H1 (cell line): ENCODE data around the gene CACNG4. TPM values are rescaled to one million over a fixed set of nuclear protein-coding genes. Genes with fewer than 3 reads are reported as not detected.

ENCODE experiments used
- CTCF ChIA-PET: fragments of 300-600 bp; sonication (Branson Sonifier 250); formaldehyde crosslinking; loops from one replicate; lab custom pipeline; 2021; ENCODE audit not compliant: partially characterized antibody; lab: Charles Lee
- POLR2A ChIA-PET: fragments of 300-600 bp; sonication (Branson Sonifier 250); formaldehyde crosslinking; loops from one replicate; lab custom pipeline; 2021; ENCODE audit warnings: inconsistent platforms; ENCODE audit not compliant: partially characterized antibody; lab: Charles Lee
- DNase-seq, 2 experiments: peaks; one replicate each; pipeline versions ENCODE4 v3.0.0 to v3.0.0-alpha.2; 2010 to 2022; ENCODE audit warnings: low spot score in 2 of 2, low read depth in 1 of 2, mixed read lengths in 1 of 2
- FAIRE-seq: peaks from 2 replicates; lab custom pipeline; 2011; peaks lifted over from hg19 to GRCh38; lab: Jason Lieb, UNC
- H2AFZ ChIP-seq: 2 replicates; pipeline ENCODE4 v1.8.1; 2012; ENCODE audit warnings: low read length, inconsistent platforms
- H2AK5ac ChIP-seq: 2 replicates; pipeline ENCODE4 v1.6.1; 2013; ENCODE audit warnings: low read depth, low read length
- H2BK120ac ChIP-seq: replicated peaks from 2 replicates; pipeline ENCODE3; 2013; ENCODE audit warnings: low read depth, low read length, inconsistent platforms
- H2BK12ac ChIP-seq: 2 replicates; pipeline ENCODE4 v1.6.1; 2013; ENCODE audit warnings: low read depth, low read length
- H2BK15ac ChIP-seq: 2 replicates; pipeline ENCODE4 v1.6.1; 2013; ENCODE audit warnings: low read length
- H2BK20ac ChIP-seq: 2 replicates; pipeline ENCODE4 v1.6.1; 2013; ENCODE audit warnings: low read length
- H2BK5ac ChIP-seq: 2 replicates; pipeline ENCODE4 v1.6.1; 2013; ENCODE audit warnings: low read depth, low read length
- H3K14ac ChIP-seq: 2 replicates; pipeline ENCODE4 v1.6.1; 2013; ENCODE audit warnings: inconsistent platforms; ENCODE audit not compliant: insufficient read length
- H3K18ac ChIP-seq: 2 replicates; pipeline ENCODE4 v1.6.1; 2013; ENCODE audit warnings: low read length; ENCODE audit errors: extremely low read depth
- H3K23ac ChIP-seq: 2 replicates; pipeline ENCODE4 v1.6.1; 2013; ENCODE audit warnings: inconsistent platforms; ENCODE audit not compliant: insufficient read length
- H3K23me2 ChIP-seq: 2 replicates; pipeline ENCODE4 v1.6.1; 2013; ENCODE audit warnings: low read depth, low read length
- H3K27ac ChIP-seq: 2 replicates; pipeline ENCODE4 v1.6.1; 2011; ENCODE audit warnings: low read depth, low read length, inconsistent platforms
- H3K27me3 ChIP-seq, 4 experiments: replicated peaks in 1 of 4; 1 replicate in 1 of 4; 2 replicates in 3 of 4; pipeline versions ENCODE4 v1.6.1 to v1.8.1; 2011 to 2013; ENCODE audit warnings: low read length in 3 of 4, mild to moderate bottlenecking in 3 of 4, inconsistent platforms in 2 of 4, mixed read lengths in 2 of 4, moderate library complexity in 1 of 4; ENCODE audit not compliant: control insufficient read depth in 3 of 4, insufficient read depth in 3 of 4; ENCODE audit errors: extremely low read depth in 1 of 4
- H3K36me3 ChIP-seq, 4 experiments: 2 replicates each; pipeline versions ENCODE4 v1.6.1 to v1.8.1; 2011 to 2013; ENCODE audit warnings: mild to moderate bottlenecking in 4 of 4, low read length in 3 of 4, moderate library complexity in 2 of 4, control low read depth in 1 of 4, inconsistent platforms in 1 of 4; ENCODE audit not compliant: insufficient read depth in 4 of 4, control insufficient read depth in 2 of 4
- H3K4ac ChIP-seq: replicated peaks from 2 replicates; pipeline ENCODE3; 2013; ENCODE audit warnings: low read length, low read depth, mixed read lengths, inconsistent platforms; ENCODE audit not compliant: insufficient read length
- H3K4me1 ChIP-seq, 4 experiments: replicated peaks in 1 of 4; 1 replicate in 1 of 4; 2 replicates in 3 of 4; pipeline versions ENCODE4 v1.6.1 to v1.8.1; 2011 to 2013; ENCODE audit warnings: low read length in 3 of 4, inconsistent platforms in 2 of 4, mixed read lengths in 1 of 4; ENCODE audit not compliant: insufficient read depth in 4 of 4, control insufficient read depth in 3 of 4
- H3K4me2 ChIP-seq, 2 experiments: 2 replicates each; pipeline versions ENCODE4 v1.6.1 to v1.8.1; 2011 to 2013; ENCODE audit warnings: low read depth in 2 of 2, low read length in 2 of 2, control low read depth in 1 of 2, inconsistent platforms in 1 of 2, mild to moderate bottlenecking in 1 of 2; ENCODE audit not compliant: insufficient read depth in 1 of 2
- H3K4me3 ChIP-seq, 4 experiments: fragments of 200-600, 300-600 bp in 1 of 4; sonication (generic), shearing (Covaris generic), sonication (Bioruptor Twin) in 1 of 4; 2 replicates each; pipeline versions ENCODE4 v1.5.1 to v1.8.1; 2011 to 2016; ENCODE audit warnings: low read length in 4 of 4, low read depth in 3 of 4, control low read depth in 2 of 4, inconsistent platforms in 2 of 4, mild to moderate bottlenecking in 2 of 4, mixed read lengths in 1 of 4, moderate library complexity in 1 of 4; ENCODE audit not compliant: insufficient read depth in 2 of 4; ENCODE audit errors: extremely low read depth in 1 of 4
- H3K56ac ChIP-seq: replicated peaks from 2 replicates; pipeline ENCODE3; 2013; ENCODE audit warnings: low read depth, mild to moderate bottlenecking, mixed read lengths, low read length, inconsistent platforms; ENCODE audit not compliant: insufficient read length
- H3K79me1 ChIP-seq: 2 replicates; pipeline ENCODE4 v1.6.1; 2013; ENCODE audit warnings: low read depth, low read length, control low read depth
- H3K79me2 ChIP-seq, 2 experiments: 2 replicates each; pipeline versions ENCODE4 v1.6.1 to v1.8.1; 2012 to 2013; ENCODE audit warnings: low read length in 2 of 2, mild to moderate bottlenecking in 2 of 2, inconsistent platforms in 1 of 2; ENCODE audit not compliant: insufficient read depth in 2 of 2, control insufficient read depth in 1 of 2
- H3K9ac ChIP-seq, 4 experiments: replicated peaks in 1 of 4; 1 replicate in 1 of 4; 2 replicates in 3 of 4; pipeline versions ENCODE4 v1.6.1 to v1.8.1; 2011 to 2013; ENCODE audit warnings: low read depth in 3 of 4, low read length in 3 of 4, control low read depth in 2 of 4, mild to moderate bottlenecking in 2 of 4, moderate library complexity in 2 of 4, inconsistent platforms in 1 of 4; ENCODE audit errors: extremely low read depth in 1 of 4
- H3K9me3 ChIP-seq, 2 experiments: 2 replicates each; pipeline versions ENCODE4 v1.6.1 to v1.8.1; 2012 to 2013; ENCODE audit warnings: mild to moderate bottlenecking in 2 of 2, moderate library complexity in 2 of 2, control low read depth in 1 of 2, inconsistent platforms in 1 of 2, low read depth in 1 of 2, low read length in 1 of 2, mixed read lengths in 1 of 2; ENCODE audit not compliant: insufficient read depth in 2 of 2
- H4K20me1 ChIP-seq, 2 experiments: replicated peaks in 1 of 2; 2 replicates each; pipeline versions ENCODE3 to v1.8.1; 2011 to 2013; ENCODE audit warnings: inconsistent platforms in 2 of 2, low read length in 2 of 2, mild to moderate bottlenecking in 1 of 2; ENCODE audit not compliant: insufficient read depth in 2 of 2, control insufficient read depth in 1 of 2
- H4K5ac ChIP-seq: 2 replicates; pipeline ENCODE4 v1.6.1; 2013; ENCODE audit warnings: low read length, low read depth, mixed read lengths, inconsistent platforms; ENCODE audit not compliant: insufficient read length
- H4K8ac ChIP-seq: 2 replicates; pipeline ENCODE4 v1.8.0; 2013; ENCODE audit warnings: mild to moderate bottlenecking, moderate library complexity, low read length, inconsistent platforms; ENCODE audit not compliant: insufficient read depth; ENCODE audit errors: extremely low read depth
- H4K91ac ChIP-seq: replicated peaks from 2 replicates; pipeline ENCODE3; 2013; ENCODE audit warnings: low read length, mixed read lengths, inconsistent platforms; ENCODE audit not compliant: insufficient read length
- E2F6 ChIP-seq: IDR thresholded peaks from 2 replicates; pipeline ENCODE4 v1.6.1; 2012; ENCODE audit warnings: inconsistent platforms
- SRF ChIP-seq: IDR thresholded peaks from 2 replicates; pipeline ENCODE4 v1.6.1; 2011; ENCODE audit warnings: mild to moderate bottlenecking, low read depth, low read length, moderate library complexity
- WGBS, 2 experiments: shearing (Covaris generic) in 1 of 2; methylation state at CpG; one replicate each; pipeline versions ENCODE4 v1.1.6 to v1.1.7; 2013 to 2015; ENCODE audit warnings: low lambda C conversion rate in 2 of 2, mixed read lengths in 2 of 2, inconsistent platforms in 1 of 2, low coverage in 1 of 2, missing lambda C conversion rate in 1 of 2; ENCODE audit not compliant: insufficient replicate concordance in 2 of 2, insufficient coverage in 1 of 2, insufficient read length in 1 of 2; ENCODE audit errors: extremely low coverage in 1 of 2, missing lambda C conversion rate in 1 of 2; 5-methylcytosine and 5-hydroxymethylcytosine counted together
- polyA plus RNA-seq, 7 experiments: library from polyadenylated mRNA; depleted of rRNA in 3 of 7; stranded (reverse) in 5 of 7; unstranded in 2 of 7; fragments of >200 nt in 5 of 7; fragments of 200-250 nt in 2 of 7; gene quantifications; 1 replicate in 5 of 7; 2 replicates in 1 of 7; 4 replicates in 1 of 7; pipeline versions ENCODE4 v1.2.1 to v1.2.3, GENCODE V29; 2011 to 2013; ENCODE audit warnings: missing spikeins in 2 of 7, mixed read lengths in 2 of 7
- total RNA-seq: library from RNA; stranded (reverse); fragmentation: NEBNext Ultra II Directional; extraction: Animal tissue kit (Norgen Biotek cat#: 25700); gene quantifications from 2 replicates; pipeline ENCODE4 v1.2.1, GENCODE V29; 2021

Gene CACNG4
- total and polyA plus RNA-seq, 2 of the 8 experiments (the other 6 are each of a cell fraction or from before 2014, with no cell fraction given), result 3.6 to 5.6 TPM

GRCh38 chr17:66951605-66951953, 12.9 kb upstream of the CACNG4 start:
- ChIA-PET CTCF (interaction anchor here (0.6 to 2.2 kb wide), 8 partner anchors 9 to 238 kb away, joined by 3 to 5 read pairs (median 4); no protein-coding TSS in a partner anchor), POLR2A (interaction anchor here (0.6 kb wide), 1 partner anchor 12 kb away, joined by 6 read pairs; no protein-coding TSS in a partner anchor)
- no peak overlapping the region for H3K18ac ChIP-seq
- H3K23ac ChIP-seq, result no peak overlapping the region
- H2BK12ac ChIP-seq, result 0 out of 2 replicates have a peak overlapping the region, but pooled peaks have one; percentile 52
- H3K79me1 ChIP-seq, result no peaks in the 10 kb centered on the region
- peak overlapping the region; percentile 49; the same call in 1 of the 2 replicates for H2BK20ac ChIP-seq
- H3K27me3 ChIP-seq, result peaks cover 0 to 3% (median under 1%) of the 10 kb centered on the region in 4 experiments; a peak in 1 of 7 replicates
- peaks cover 8 to 18% (median 14%) of the 10 kb centered on the region in 4 experiments for H3K4me1 ChIP-seq
- no peak overlapping the region for H2BK15ac ChIP-seq
- H3K4me3 ChIP-seq, result peak overlapping the region in 1 of 4 experiments; percentile 1; a peak in 1 of 8 replicates
- no peak overlapping the region for H3K4ac ChIP-seq
- H2AK5ac ChIP-seq, result no peak overlapping the region
- DNase-seq, result no peak
- no peak overlapping the region for H4K5ac ChIP-seq
- H3K4me2 ChIP-seq, result peak overlapping the region; percentile 7 to 54; a peak in 2 of 4 replicates
- no peak for TF ChIP-seq E2F6
- 0 out of 2 replicates have a peak, but pooled peaks have one; percentile 2 for TF ChIP-seq SRF
- H2BK5ac ChIP-seq, result 0 out of 2 replicates have a peak overlapping the region, but pooled peaks have one; percentile 5
- 0 out of 2 replicates have a peak, but pooled peaks cover 3% of the 10 kb centered on the region for H3K23me2 ChIP-seq
- H3K56ac ChIP-seq, result no peak overlapping the region
- no peaks in the 10 kb centered on the region for H4K20me1 ChIP-seq
- no peak overlapping the region for H3K14ac ChIP-seq
- H3K36me3 ChIP-seq, result no peaks in the 10 kb centered on the region
- peak overlapping the region; percentile 22 for H2BK120ac ChIP-seq
- H3K79me2 ChIP-seq, result no peaks in the 10 kb centered on the region
- H4K8ac ChIP-seq, result no peak overlapping the region
- H2AFZ ChIP-seq, result no peak overlapping the region
- no peak overlapping the region for H3K9ac ChIP-seq
- H4K91ac ChIP-seq, result peak overlapping the region; percentile 12
- 0 out of 2 replicates have a peak overlapping the region, but pooled peaks have one; percentile 6 for H3K27ac ChIP-seq
- WGBS, 2 experiments, result 82% methylated on average over 4 of the region's 4 CpGs; no CpG with 5 or more reads in 1 of the 2 experiments
- no peak for FAIRE-seq
- H3K9me3 ChIP-seq, result no peaks in the 10 kb centered on the region
